GM19372 (cell line): ENCODE measurements around the gene TMEM19.
"Not testable (repeated sequence)": the region's sequence is repeated elsewhere in the genome, so short reads cannot be mapped to it uniquely, and the experiment has no call there.

ENCODE experiments used
- ATAC-seq: cut with Tn5 transposase; IDR thresholded peaks from one replicate; pipeline ENCODE4 v1.9.1; 2021; ENCODE audit warnings: mild to moderate bottlenecking, low read depth, moderate library complexity; ENCODE audit not compliant: unreplicated experiment

The TMEM19 gene

GRCh38 chr12:71664411-71665089 lies 21.3 kb upstream of the TMEM19 start:
- ATAC-seq = peak; percentile 15

- ATAC-seq = no peak
Measured at GRCh38 chr12:71665090-71665463, 20.8 kb upstream of the TMEM19 start.

DNA sequence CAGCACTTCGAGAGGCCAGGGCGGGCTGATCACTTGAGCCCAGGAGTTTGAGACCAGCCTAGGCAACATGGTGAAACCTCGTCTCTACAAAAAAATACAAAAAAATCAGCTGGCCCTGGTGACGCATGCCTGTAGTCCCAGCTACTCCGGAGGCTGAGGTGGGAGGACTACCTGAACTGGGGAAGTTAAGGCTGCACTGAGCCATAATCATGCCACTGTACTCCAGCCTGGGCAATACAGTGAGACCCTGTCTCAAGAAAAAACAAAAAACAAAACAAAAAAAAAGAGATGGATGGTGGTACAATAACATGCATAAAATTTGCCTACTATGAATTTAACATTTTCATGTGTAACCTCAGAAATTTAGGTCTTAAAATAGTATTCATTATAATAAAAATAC lies 19.6 kb upstream of the TMEM19 start:
- no peak for ATAC-seq

DNA sequence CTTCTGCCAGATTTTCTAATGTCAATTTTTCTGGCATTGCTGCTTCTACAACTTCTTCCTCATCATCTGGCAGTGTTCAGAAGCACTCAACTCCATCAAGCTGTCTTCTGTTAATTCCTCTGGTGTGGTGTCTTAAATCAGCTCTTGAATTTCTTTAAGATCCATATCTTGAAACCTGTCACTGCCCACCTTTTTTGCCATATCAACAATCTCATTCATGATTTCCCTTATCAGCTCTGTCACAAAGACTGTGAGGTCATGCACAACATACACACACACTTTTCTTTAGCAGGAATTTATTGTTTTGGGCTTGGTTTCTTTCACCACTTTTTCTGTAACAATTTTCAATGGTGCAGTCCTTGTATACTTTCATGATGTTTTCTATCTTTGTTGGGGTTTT lies 14.6 kb upstream of the TMEM19 start:
- no peak for ATAC-seq

- ATAC-seq = no peak
Measured at GRCh38 chr12:71671816-71672215, 14.1 kb upstream of the TMEM19 start.

DNA sequence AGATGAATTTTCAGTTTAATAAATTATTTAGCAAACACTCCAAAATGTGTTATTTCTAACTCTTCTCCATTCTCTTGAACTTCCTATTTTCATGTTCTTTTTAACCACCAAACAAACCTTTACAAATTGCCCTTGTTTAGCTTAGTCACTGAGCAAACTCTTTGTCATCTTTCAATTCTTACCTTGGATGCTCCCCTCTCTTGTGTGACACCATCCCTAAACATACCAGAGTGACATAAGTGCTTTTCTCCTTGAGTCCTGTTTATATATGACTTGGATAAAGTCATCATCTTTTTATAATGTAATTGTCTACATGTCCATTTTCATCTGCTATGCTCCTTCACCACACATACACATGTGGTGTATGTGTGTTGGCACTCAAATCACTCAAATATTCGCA lies 3.4 kb upstream of the TMEM19 start:
- ATAC-seq = no peak

DNA sequence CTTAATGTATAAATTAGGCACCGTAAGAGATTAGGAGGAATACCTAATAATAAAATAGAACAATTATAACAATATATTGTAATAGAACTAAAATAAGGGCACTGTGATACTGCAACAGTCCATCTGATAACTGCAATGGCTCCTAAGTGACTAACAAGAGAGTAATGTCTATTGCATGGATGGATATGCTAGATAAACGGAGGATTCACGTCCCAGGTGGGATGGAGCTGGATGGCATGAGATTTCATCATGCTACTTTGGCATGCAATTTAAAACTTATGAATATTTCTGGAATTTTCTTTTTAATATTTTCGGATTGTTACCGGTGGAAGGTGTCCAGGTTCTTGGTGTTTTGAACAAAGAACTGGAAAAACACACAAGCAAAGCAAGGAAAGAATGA lies 2.2 kb upstream of the TMEM19 start:
- no peak for ATAC-seq

DNA sequence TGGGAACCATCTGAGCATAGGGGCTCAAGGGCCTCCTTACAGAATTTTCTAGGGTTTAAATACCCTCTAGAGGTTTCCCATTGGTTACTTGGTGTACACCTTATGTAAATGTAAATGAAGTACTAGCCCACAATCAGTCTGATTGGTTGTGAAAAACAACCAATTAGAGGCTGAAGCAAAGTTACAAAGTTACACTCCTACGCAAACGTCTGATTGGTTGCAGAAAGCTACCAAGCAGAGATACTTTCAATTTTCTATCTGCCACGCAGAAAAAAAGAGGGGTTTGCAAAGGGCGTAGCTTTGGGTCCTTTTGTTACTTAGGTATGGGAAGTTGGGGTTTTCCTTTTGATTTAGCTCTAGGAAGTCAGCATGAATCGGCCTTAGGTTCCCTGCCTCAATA lies 1.8 kb upstream of the TMEM19 start:
- ATAC-seq = no peak

DNA sequence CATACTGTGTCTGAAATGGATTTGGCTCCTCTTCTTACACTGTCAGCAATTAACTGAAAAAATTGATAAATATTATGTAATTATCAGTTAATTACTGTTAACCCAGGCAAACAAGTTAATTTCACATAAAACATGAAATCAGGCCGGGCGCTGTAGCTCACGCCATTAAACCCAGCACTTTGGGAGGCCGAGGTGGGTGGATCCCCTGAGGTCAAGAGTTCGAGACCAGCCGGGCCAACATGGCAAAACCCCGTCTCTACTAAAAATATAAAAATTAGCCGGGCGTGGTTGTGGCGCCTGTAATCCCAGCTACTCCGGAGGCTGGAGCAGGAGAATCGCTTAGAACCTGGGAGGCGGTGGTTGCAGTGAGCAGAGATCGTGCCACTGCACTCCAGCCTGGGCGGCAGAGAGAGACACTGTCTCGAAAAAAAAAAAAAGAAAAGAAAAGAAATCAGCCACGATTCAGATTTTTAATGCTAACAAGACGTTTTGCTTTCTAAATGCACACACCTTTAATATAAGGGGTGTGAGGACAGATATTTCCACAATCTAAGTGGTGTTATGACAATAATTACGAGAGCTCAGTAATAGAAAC lies 473 bp upstream of the TMEM19 start:
- ATAC-seq = no peak

DNA sequence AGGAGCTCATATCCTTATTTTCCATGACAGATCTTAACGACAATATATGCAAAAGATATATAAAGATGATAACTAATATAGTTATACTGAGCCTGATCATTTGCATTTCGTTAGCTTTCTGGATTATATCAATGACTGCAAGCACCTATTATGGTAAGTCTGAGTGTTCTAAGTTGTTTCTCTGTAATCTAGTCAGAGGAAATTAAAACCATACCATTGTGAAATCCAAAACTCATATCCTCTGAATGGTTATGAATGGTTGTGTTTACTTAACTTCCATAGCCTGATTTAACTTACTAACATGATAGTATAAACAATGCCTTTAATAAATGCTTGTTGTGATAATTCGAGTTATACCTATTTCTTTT lies 760 bp downstream of the TMEM19 start:
- ATAC-seq = no peak

DNA sequence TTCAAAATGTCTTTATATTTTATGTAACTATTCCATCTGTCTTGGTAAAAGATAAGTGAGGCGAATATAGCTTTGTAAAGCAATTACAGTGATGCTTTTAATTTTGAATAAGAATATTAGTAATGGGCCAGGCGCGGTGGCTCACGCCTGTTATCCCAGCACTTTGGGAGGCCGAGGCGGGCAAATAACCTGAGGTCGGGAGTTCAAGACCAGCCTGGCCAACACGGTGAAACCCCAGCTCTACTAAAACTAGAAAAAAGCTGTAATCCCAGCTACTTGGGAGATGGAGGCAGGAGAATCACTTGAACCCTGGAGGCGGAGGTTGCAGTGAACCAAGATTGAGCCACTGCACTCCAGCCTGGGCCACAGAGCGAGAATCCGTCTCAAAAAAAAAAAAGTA lies 1.3 kb downstream of the TMEM19 start:
- ATAC-seq = not testable (repeated sequence)

GRCh38 chr12:71688961-71689570 lies 3.2 kb downstream of the TMEM19 start:
- ATAC-seq = no peak

DNA sequence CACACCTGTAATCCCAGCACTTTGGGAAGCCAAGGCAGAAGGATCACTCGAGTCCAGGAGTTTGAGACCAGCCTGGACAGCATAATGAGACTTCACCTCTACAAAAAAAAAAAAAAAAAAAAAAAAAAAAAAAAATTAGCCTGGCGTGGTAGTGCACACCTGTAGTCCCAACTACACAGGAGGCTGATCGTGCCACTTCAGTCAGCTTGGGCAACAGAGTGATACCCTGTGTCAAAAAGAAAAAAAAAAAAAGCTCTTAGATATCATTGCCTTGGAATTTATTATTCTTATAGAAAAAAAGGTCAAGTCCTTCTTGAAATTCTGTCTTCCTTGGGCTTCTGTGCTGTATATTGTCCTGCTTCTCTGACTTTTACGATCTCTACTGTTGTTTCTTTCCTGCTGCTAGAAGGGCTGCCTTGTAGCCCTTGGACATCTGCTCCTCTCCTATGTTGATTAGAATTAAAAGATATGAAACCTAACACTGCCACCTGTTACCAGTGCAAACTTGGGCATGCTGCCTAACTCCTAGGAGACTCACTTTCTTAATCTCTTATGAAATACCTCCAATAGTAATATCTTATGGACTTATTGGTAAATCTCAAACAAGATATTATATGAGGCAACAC lies 5.7 kb downstream of the TMEM19 start:
- ATAC-seq = no peak

GRCh38 chr12:71693126-71693525 lies 7.2 kb downstream of the TMEM19 start:
- no peak for ATAC-seq

GRCh38 chr12:71693651-71694050 lies 7.8 kb downstream of the TMEM19 start:
- peak; percentile 15 for ATAC-seq

GRCh38 chr12:71694099-71694820 lies 8.4 kb downstream of the TMEM19 start:
- ATAC-seq = peak; percentile 80

DNA sequence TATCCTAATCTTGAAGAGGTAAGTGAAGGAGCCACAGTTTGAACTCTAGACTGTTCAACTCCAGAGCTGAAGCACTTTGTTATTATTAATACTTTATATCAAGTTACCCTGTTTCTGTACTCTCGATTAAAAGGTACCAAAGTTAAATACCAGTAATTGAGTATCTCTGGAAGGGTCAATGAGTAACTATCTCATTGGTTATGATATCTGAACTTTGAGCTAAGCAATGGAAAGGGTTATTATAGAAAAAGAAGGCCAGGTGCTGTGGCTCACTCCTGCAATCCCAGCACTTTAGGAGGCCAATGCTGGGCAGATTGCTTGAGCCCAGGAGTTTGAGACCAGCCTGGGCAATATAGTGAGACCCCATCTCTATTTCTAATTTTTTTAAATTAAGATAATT lies 9.9 kb downstream of the TMEM19 start:
- no peak for ATAC-seq

- not testable (repeated sequence) for ATAC-seq
Measured at GRCh38 chr12:71702181-71702580, 16.3 kb downstream of the TMEM19 start.

GRCh38 chr12:71702590-71702989 lies 16.7 kb downstream of the TMEM19 start:
- no peak for ATAC-seq

DNA sequence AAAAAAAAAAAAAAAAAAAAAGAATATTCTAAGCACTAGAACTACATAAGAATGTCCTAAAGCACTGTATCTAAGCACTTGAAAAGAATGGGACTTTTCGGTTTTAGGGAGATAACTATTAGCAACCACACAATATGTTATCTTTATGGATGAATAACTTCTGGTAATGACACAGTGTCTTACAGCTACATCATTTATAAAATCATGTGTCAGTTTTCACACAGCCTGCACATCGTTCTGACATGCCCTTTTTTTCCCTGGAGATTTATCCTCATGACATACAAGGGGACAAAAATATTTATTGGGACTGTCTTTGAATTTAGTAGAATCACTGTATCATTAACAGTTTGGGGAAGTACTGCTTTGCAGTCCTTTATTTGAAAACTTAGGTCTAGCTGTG lies 17.3 kb downstream of the TMEM19 start:
- no peak for ATAC-seq

DNA sequence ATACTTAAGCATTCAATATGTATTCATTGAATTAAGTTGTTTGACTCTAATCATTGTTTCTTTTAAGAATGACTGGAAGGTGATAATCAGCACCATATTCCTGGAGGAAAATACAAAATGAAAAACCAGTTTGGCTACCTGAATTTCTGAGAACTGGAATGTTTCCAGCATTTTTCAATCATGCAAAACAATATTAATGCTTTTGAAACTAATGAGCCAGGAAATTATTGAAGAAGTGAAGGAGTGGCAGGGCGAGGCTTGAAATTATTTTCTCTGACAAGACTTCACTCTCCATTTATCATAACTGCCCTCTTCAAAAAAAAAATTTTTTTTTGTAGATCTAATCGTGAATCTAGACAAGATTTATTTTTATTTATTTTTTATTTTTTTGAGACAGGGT lies 19.0 kb downstream of the TMEM19 start:
- ATAC-seq = no peak
